A549 treated with ZK216348 at 1 μM for 4 hours (cell line): ENCODE data around the gene MYH2. TPM values are rescaled to one million over a fixed set of nuclear protein-coding genes. Genes with fewer than 3 reads are reported as not detected.

Source experiments
- total RNA-seq: library from RNA; stranded (reverse); fragments of 200-300 nt; extraction: Qiagen RNA extraction; gene quantifications from 5 replicates; pipeline ENCODE4 v1.2.3, GENCODE V29; 2022; ENCODE audit warnings: low read depth

Gene MYH2
- total RNA-seq: not detected in 5 replicates

GRCh38 chr17:10549096-10549842, at the start of gene MYH2:
TSS of gene MYH2 (minus strand) at chr17:10549658. CDS start at chr17:10547920, 1,738 bp downstream.

GRCh38 chr17:10518271-10519037, 31.0 kb downstream of the MYH2 start, which contains the start of gene MYH1:
TSS of gene MYH1 (minus strand) at chr17:10518542. CDS start at chr17:10516642, 1,900 bp downstream.

Other genes starting within 250 kb of the MYH2 start
- gene MYH13, start 176.7 kb downstream of the MYH2 start, total RNA-seq: not detected in 5 replicates
- not detected in 5 replicates for gene MYH8, start 127.7 kb downstream of the MYH2 start, total RNA-seq
- gene MYH4, start 80.1 kb downstream of the MYH2 start, total RNA-seq: not detected in 5 replicates
- gene MYH1, start 31.1 kb downstream of the MYH2 start, total RNA-seq: not detected in 5 replicates
- 0.44 to 1.4 TPM (median 1.2 TPM) in 5 replicates for gene MYH3, start 107.7 kb upstream of the MYH2 start, total RNA-seq
- gene SCO1, start 147.9 kb upstream of the MYH2 start, total RNA-seq: 50.9 to 59.5 TPM (median 58.3 TPM) in 5 replicates
- gene ADPRM, start 147.9 kb upstream of the MYH2 start, total RNA-seq: 6.3 to 8.6 TPM (median 8.3 TPM) in 5 replicates
- gene TMEM220, start 180.4 kb upstream of the MYH2 start, total RNA-seq: 1.4 to 4.1 TPM (median 2.5 TPM) in 5 replicates